Endometrium (tissue), 2 donors: ENCODE measurements around the gene ALK.
"Not testable (repeated sequence)": the region's sequence is repeated elsewhere in the genome, so short reads cannot be mapped to it uniquely, and the experiment has no call there.

Experiments used
- FAIRE-seq: peaks from 2 replicates; lab custom pipeline; 2012; peaks lifted over from hg19 to GRCh38; lab: Jason Lieb, UNC
- donor health status: control.
- donor health status: control.

The ALK gene

GRCh38 chr2:29246383-29247300 lies 674.7 kb downstream of the ALK start:
- FAIRE-seq: no peak

- no peak for FAIRE-seq
Measured at GRCh38 chr2:29245742-29246382, 675.5 kb downstream of the ALK start.

GRCh38 chr2:29245035-29245741 lies 676.2 kb downstream of the ALK start:
- FAIRE-seq: not testable (repeated sequence)

- FAIRE-seq: no peak
Measured at GRCh38 chr2:29242621-29243375, 678.6 kb downstream of the ALK start.

GRCh38 chr2:29241955-29242565 lies 679.3 kb downstream of the ALK start:
- no peak for FAIRE-seq

GRCh38 chr2:29241341-29241740 lies 680.0 kb downstream of the ALK start:
- FAIRE-seq: no peak

GRCh38 chr2:29240601-29241000 lies 680.8 kb downstream of the ALK start:
- no peak for FAIRE-seq

- no peak for FAIRE-seq
Measured at GRCh38 chr2:29239209-29239960, 682.0 kb downstream of the ALK start.

GRCh38 chr2:29238497-29238896 lies 682.9 kb downstream of the ALK start:
- no peak for FAIRE-seq

GRCh38 chr2:29236074-29236473 lies 685.3 kb downstream of the ALK start:
- FAIRE-seq: no peak

GRCh38 chr2:29235411-29235810 lies 686.0 kb downstream of the ALK start:
- no peak for FAIRE-seq

GRCh38 chr2:29233428-29233827 lies 688.0 kb downstream of the ALK start:
- no peak for FAIRE-seq

- no peak for FAIRE-seq
Measured at GRCh38 chr2:29232041-29232440, 689.3 kb downstream of the ALK start.

GRCh38 chr2:29229640-29230039 lies 691.7 kb downstream of the ALK start:
- no peak for FAIRE-seq

GRCh38 chr2:29228947-29229346 lies 692.4 kb downstream of the ALK start:
- FAIRE-seq: no peak

GRCh38 chr2:29227935-29228675 lies 693.3 kb downstream of the ALK start:
- FAIRE-seq: no peak

- FAIRE-seq: no peak
Measured at GRCh38 chr2:29226808-29227207, 694.6 kb downstream of the ALK start.

- no peak for FAIRE-seq
Measured at GRCh38 chr2:29226375-29226774, 695.0 kb downstream of the ALK start.

- FAIRE-seq: no peak
Measured at GRCh38 chr2:29225814-29226213, 695.6 kb downstream of the ALK start.
